Measurements from ENCODE around the gene CISH. TPM values are rescaled to one million over a fixed set of nuclear protein-coding genes. Genes with fewer than 3 reads are reported as not detected.

CISH gene
- total RNA-seq, 1 experiment from 2014 or later, result 0.57 TPM

DNA sequence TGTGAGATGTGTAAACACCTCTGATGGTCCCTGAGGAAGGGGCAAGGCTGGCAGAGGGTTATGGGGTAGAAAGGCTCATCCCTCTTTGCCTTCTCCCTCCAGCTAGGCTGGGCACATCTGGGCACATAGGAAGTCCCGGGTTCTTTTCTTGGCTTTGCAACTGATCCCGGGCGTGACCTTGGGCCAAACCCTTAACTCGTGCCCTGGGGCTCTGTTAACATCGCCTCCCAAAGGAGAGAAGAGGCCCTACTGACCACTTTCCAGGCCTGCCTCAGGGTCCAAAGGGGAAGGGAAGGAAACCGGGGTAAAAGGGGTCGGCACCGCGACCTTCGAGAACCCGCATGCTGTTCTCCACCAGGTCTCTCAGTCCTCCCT is 44.6 kb downstream of the CISH start:
- peaks cover 3% of the 10 kb centered on the region; the same call in 1 of the 2 replicates for H3K36me3 ChIP-seq (ENCODE audit: control insufficient read depth, insufficient read depth, low read length)
- peaks cover 9% of the 10 kb centered on the region for H3K4me1 ChIP-seq (ENCODE audit: control insufficient read depth, insufficient read depth, low read length)
- no TSS peak for BruUV-seq (replicated peaks)
- POLR2A ChIA-PET, result no interaction called here
- intact Hi-C loops (cut with micrococcal nuclease; ENCODE audit: unreplicated experiment) (no loop called here), in situ Hi-C loops (cut with HindIII; ENCODE audit: low pct_unique_long_range_greater_than_20kb, low sequenced_read_pairs) (no loop called here)
- ATAC-seq (no peak), DNase-seq (ENCODE audit: low read depth, low spot score) (no peak)
- TF ChIP-seq SIN3A (IDR thresholded peaks at IDR 0.05; ENCODE audit: borderline replicate concordance, insufficient read depth, low read depth, low read length) (no peak), TCF7L2 (IDR thresholded peaks at IDR 0.05; ENCODE audit: low read depth, low read length) (no peak), POLR2AphosphoS5 (IDR thresholded peaks at IDR 0.05; ENCODE audit: low read depth, low read length) (no peak)
- TF ChIP-seq, protein P1, sequence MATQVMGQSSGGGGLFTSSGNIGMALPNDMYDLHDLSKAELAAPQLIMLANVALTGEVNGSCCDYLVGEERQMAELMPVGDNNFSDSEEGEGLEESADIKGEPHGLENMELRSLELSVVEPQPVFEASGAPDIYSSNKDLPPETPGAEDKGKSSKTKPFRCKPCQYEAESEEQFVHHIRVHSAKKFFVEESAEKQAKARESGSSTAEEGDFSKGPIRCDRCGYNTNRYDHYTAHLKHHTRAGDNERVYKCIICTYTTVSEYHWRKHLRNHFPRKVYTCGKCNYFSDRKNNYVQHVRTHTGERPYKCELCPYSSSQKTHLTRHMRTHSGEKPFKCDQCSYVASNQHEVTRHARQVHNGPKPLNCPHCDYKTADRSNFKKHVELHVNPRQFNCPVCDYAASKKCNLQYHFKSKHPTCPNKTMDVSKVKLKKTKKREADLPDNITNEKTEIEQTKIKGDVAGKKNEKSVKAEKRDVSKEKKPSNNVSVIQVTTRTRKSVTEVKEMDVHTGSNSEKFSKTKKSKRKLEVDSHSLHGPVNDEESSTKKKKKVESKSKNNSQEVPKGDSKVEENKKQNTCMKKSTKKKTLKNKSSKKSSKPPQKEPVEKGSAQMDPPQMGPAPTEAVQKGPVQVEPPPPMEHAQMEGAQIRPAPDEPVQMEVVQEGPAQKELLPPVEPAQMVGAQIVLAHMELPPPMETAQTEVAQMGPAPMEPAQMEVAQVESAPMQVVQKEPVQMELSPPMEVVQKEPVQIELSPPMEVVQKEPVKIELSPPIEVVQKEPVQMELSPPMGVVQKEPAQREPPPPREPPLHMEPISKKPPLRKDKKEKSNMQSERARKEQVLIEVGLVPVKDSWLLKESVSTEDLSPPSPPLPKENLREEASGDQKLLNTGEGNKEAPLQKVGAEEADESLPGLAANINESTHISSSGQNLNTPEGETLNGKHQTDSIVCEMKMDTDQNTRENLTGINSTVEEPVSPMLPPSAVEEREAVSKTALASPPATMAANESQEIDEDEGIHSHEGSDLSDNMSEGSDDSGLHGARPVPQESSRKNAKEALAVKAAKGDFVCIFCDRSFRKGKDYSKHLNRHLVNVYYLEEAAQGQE (IDR thresholded peaks at IDR 0.05; ENCODE audit: insufficient read depth in 1 of 2, low read depth in 2 of 2, low read length in 1 of 2), result no peak
- H3K27ac ChIP-seq (ENCODE audit: low read length), result 0 out of 2 replicates have a peak overlapping the region, but pooled peaks have one; percentile 29
- H3K4me3 ChIP-seq (ENCODE audit: low read depth in 2 of 2, low read length in 2 of 2), result peak overlapping the region; percentile 83 to 91
- CTCF ChIA-PET, result no interaction called here
- H3K9me3 ChIP-seq (ENCODE audit: control insufficient read depth, insufficient read depth, low read depth, low read length), result no peaks in the 10 kb centered on the region
- H3K27me3 ChIP-seq (ENCODE audit: control insufficient read depth, insufficient read depth, low read length), result no peaks in the 10 kb centered on the region

DNA sequence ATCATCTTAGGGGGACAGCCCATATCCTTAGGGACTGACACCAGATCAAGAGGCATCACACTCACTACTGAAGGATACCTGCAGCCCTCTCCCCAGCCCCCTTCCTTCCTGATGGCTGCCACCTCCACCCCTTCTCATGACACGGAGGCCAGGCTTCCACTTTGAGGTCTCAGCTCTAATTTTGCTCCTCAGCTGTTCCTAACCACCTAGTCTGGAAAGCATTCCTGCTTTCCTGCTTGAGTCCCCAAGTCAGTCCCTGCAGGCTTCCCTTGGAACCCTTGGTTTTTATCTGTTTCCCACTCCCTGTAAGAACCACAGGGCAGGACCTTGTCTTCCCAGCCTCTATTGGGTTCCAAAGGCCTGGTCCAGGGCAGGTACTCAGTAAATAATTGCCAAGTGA is 47.3 kb downstream of the CISH start:
- peaks cover 9% of the 10 kb centered on the region for H3K4me1 ChIP-seq (ENCODE audit: control insufficient read depth, insufficient read depth, low read length)
- intact Hi-C loops (cut with micrococcal nuclease; ENCODE audit: unreplicated experiment) (no loop called here), in situ Hi-C loops (cut with HindIII; ENCODE audit: low pct_unique_long_range_greater_than_20kb, low sequenced_read_pairs) (no loop called here)
- H3K4me3 ChIP-seq (ENCODE audit: low read depth in 2 of 2, low read length in 2 of 2), result no peak overlapping the region
- no peaks in the 10 kb centered on the region for H3K36me3 ChIP-seq (ENCODE audit: control insufficient read depth, insufficient read depth, low read length)
- ATAC-seq (no peak), DNase-seq (ENCODE audit: low read depth, low spot score) (no peak)
- no TSS peak for BruUV-seq (replicated peaks)
- TF ChIP-seq, protein P1 (IDR thresholded peaks at IDR 0.05; ENCODE audit: insufficient read depth in 1 of 2, low read depth in 2 of 2, low read length in 1 of 2), result no peak
- TF ChIP-seq TCF7L2 (IDR thresholded peaks at IDR 0.05; ENCODE audit: low read depth, low read length), result no peak
- no peak for TF ChIP-seq SIN3A (IDR thresholded peaks at IDR 0.05; ENCODE audit: borderline replicate concordance, insufficient read depth, low read depth, low read length)
- TF ChIP-seq POLR2AphosphoS5 (IDR thresholded peaks at IDR 0.05; ENCODE audit: low read depth, low read length), result no peak
- TF ChIP-seq, protein P2, sequence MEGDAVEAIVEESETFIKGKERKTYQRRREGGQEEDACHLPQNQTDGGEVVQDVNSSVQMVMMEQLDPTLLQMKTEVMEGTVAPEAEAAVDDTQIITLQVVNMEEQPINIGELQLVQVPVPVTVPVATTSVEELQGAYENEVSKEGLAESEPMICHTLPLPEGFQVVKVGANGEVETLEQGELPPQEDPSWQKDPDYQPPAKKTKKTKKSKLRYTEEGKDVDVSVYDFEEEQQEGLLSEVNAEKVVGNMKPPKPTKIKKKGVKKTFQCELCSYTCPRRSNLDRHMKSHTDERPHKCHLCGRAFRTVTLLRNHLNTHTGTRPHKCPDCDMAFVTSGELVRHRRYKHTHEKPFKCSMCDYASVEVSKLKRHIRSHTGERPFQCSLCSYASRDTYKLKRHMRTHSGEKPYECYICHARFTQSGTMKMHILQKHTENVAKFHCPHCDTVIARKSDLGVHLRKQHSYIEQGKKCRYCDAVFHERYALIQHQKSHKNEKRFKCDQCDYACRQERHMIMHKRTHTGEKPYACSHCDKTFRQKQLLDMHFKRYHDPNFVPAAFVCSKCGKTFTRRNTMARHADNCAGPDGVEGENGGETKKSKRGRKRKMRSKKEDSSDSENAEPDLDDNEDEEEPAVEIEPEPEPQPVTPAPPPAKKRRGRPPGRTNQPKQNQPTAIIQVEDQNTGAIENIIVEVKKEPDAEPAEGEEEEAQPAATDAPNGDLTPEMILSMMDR (IDR thresholded peaks at IDR 0.05), result no peak
- H3K27me3 ChIP-seq (ENCODE audit: control insufficient read depth, insufficient read depth, low read length), result no peaks in the 10 kb centered on the region
- no peak overlapping the region for H3K27ac ChIP-seq (ENCODE audit: low read length)
- POLR2A ChIA-PET, result no interaction called here
- H3K9me3 ChIP-seq (ENCODE audit: control insufficient read depth, insufficient read depth, low read depth, low read length), result no peaks in the 10 kb centered on the region
- CTCF ChIA-PET, result no interaction called here
